Caco-2 (cell line): Measurements from ENCODE around the gene ARFIP1. TPM values are rescaled to one million over a fixed set of nuclear protein-coding genes. Genes with fewer than 3 reads are reported as not detected.

ENCODE experiments used
- BruUV-seq: library from RNA; stranded (reverse); fragments of 400-500 nt; replicated peaks from 2 replicates; lab custom pipeline; 2021; lab: Mats Ljungman, UMichigan
- CTCF ChIA-PET: fragments of 300-600 bp; sonication (Branson Sonifier 250); formaldehyde crosslinking; loops from one replicate; lab custom pipeline; 2022; ENCODE audit warnings: antibody characterized with exemption; lab: Charles Lee
- POLR2A ChIA-PET: fragments of 300-600 bp; sonication (Branson Sonifier 250); formaldehyde crosslinking; loops from one replicate; lab custom pipeline; 2022; ENCODE audit warnings: antibody characterized with exemption; lab: Charles Lee
- DNase-seq, 2 experiments: peaks; one replicate each; pipeline versions ENCODE4 v3.0.0 to v3.0.0-alpha.2; 2020 to 2022
- H3K27me3 ChIP-seq: replicated peaks from 2 replicates; pipeline ENCODE4 v1.6.0; 2011; ENCODE audit warnings: low read length; ENCODE audit not compliant: control insufficient read depth, insufficient read depth
- H3K36me3 ChIP-seq: 2 replicates; pipeline ENCODE4 v1.5.1; 2011; ENCODE audit warnings: low read length; ENCODE audit not compliant: control insufficient read depth, insufficient read depth
- H3K4me1 ChIP-seq: fragments of 250-450 bp; sonication (Bioruptor Pico); 2 replicates; pipeline ENCODE4 v1.5.1; 2020; ENCODE audit warnings: mild to moderate bottlenecking
- H3K4me3 ChIP-seq: 2 replicates; pipeline ENCODE4 v1.5.1; 2011; ENCODE audit warnings: low read depth, mild to moderate bottlenecking, control low read depth, low read length
- H3K9me3 ChIP-seq: fragments of 250-450 bp; sonication (Bioruptor Pico); 2 replicates; pipeline ENCODE4 v1.5.1; 2020; ENCODE audit warnings: mild to moderate bottlenecking, moderate library complexity
- H3K27ac Mint-ChIP-seq: one replicate; pipeline ENCODE4 v1.8.0; 2022; ENCODE audit warnings: mixed read lengths; ENCODE audit not compliant: unreplicated experiment
- H3K27me3 Mint-ChIP-seq: one replicate; pipeline ENCODE4 v1.8.0; 2022; ENCODE audit warnings: mixed read lengths; ENCODE audit not compliant: insufficient read depth, unreplicated experiment
- H3K36me3 Mint-ChIP-seq: one replicate; pipeline ENCODE4 v1.8.0; 2022; ENCODE audit warnings: mild to moderate bottlenecking, mixed read lengths; ENCODE audit not compliant: insufficient read depth, unreplicated experiment
- H3K4me1 Mint-ChIP-seq: one replicate; pipeline ENCODE4 v1.8.0; 2022; ENCODE audit warnings: low read depth, mixed read lengths; ENCODE audit not compliant: unreplicated experiment
- H3K4me3 Mint-ChIP-seq: one replicate; pipeline ENCODE4 v1.8.0; 2022; ENCODE audit warnings: mild to moderate bottlenecking, moderate library complexity, mixed read lengths; ENCODE audit not compliant: unreplicated experiment
- H3K9me3 Mint-ChIP-seq: one replicate; pipeline ENCODE4 v1.8.0; 2022; ENCODE audit warnings: mixed read lengths; ENCODE audit not compliant: unreplicated experiment
- intact Hi-C: fragments of 100-400 bp; cut with micrococcal nuclease; formaldehyde crosslinking; loops from one replicate; pipeline ENCODE4 v1.10.0; 2022; ENCODE audit not compliant: unreplicated experiment
- total RNA-seq: library from RNA; stranded (reverse); gene quantifications from 2 replicates; pipeline ENCODE4 v1.2.3, GENCODE V29; 2022
- TF ChIP-seq, protein P1 (sequence below), 2 experiments: fragments of 200-600 bp in 1 of 2; IDR thresholded peaks; 1 replicate in 1 of 2; 2 replicates in 1 of 2; pipeline versions ENCODE4 v1.5.1 to v1.8.0; 2011 to 2022; ENCODE audit warnings: antibody characterized with exemption in 1 of 2, control low read depth in 1 of 2, inconsistent platforms in 1 of 2, low read depth in 1 of 2, low read length in 1 of 2, mild to moderate bottlenecking in 1 of 2, moderate library complexity in 1 of 2; ENCODE audit not compliant: insufficient read depth in 1 of 2, severe bottlenecking in 1 of 2, unreplicated experiment in 1 of 2

The ARFIP1 gene
- total RNA-seq, 1 experiment from 2014 or later, result 31.9 TPM

DNA sequence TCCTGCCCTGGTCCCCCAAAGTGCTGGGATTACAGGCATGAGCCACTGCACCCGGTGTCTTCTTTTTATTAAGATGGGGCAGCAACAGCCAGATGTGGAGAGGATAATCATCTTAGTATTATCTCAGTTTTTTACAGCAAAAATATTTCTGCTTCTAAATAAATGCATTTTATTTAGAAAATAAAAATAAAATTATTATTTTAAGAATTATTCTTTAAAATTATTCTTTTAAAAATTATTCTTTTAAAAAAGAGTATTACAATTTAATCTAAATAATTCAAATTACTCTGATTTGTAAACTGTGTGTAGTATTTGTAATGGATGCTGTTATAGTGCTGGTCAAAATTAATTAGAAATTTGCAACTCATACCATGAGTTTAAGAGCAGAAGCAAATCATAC lies 67.6 kb downstream of the ARFIP1 start:
- H3K4me1 Mint-ChIP-seq, result no peaks in the 10 kb centered on the region
- TF ChIP-seq, protein P1, sequence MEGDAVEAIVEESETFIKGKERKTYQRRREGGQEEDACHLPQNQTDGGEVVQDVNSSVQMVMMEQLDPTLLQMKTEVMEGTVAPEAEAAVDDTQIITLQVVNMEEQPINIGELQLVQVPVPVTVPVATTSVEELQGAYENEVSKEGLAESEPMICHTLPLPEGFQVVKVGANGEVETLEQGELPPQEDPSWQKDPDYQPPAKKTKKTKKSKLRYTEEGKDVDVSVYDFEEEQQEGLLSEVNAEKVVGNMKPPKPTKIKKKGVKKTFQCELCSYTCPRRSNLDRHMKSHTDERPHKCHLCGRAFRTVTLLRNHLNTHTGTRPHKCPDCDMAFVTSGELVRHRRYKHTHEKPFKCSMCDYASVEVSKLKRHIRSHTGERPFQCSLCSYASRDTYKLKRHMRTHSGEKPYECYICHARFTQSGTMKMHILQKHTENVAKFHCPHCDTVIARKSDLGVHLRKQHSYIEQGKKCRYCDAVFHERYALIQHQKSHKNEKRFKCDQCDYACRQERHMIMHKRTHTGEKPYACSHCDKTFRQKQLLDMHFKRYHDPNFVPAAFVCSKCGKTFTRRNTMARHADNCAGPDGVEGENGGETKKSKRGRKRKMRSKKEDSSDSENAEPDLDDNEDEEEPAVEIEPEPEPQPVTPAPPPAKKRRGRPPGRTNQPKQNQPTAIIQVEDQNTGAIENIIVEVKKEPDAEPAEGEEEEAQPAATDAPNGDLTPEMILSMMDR (IDR thresholded peaks at IDR 0.05; ENCODE audit: insufficient read depth in 1 of 2, low read depth in 1 of 2, low read length in 1 of 2, severe bottlenecking in 1 of 2, unreplicated experiment in 1 of 2), result no peak
- Histone ChIP-seq H3K4me3 (no peak overlapping the region), H3K36me3 (no peaks in the 10 kb centered on the region), H3K9me3 (0 out of 2 replicates have a peak, but pooled peaks cover 7% of the 10 kb centered on the region), H3K27me3 (no peaks in the 10 kb centered on the region), H3K4me1 (peaks cover 8% of the 10 kb centered on the region)
- intact Hi-C loops, result no loop called here
- peaks cover 8% of the 10 kb centered on the region for H3K9me3 Mint-ChIP-seq
- no peak overlapping the region for H3K4me3 Mint-ChIP-seq
- H3K36me3 Mint-ChIP-seq, result no peaks in the 10 kb centered on the region
- CTCF ChIA-PET, result interaction anchor here (0.9 to 1.1 kb wide), 3 partner anchors 236 to 280 kb away, joined by 3 to 4 read pairs (median 4); no protein-coding TSS in a partner anchor
- POLR2A ChIA-PET, result no interaction called here
- no TSS peak for BruUV-seq
- no peak for DNase-seq
- H3K27ac Mint-ChIP-seq, result no peak overlapping the region
- no peaks in the 10 kb centered on the region for H3K27me3 Mint-ChIP-seq

DNA sequence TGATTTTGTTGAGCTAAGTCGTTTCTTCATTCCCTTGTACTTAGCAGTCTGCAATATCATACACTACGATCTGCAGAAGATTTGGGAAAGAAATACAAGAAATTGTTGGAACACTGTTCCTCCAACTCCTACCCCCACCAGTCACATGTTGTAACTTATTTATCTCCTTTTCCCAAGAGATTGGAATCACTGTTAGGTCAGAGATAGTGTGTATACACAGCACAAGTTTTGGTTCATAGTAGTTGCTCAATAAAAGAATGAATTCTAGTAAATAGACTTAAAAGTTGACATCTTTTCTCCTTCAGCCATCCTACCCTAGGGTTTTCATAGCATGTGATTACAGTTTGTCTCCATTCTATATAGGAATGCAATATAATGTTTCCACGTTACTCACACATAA lies 68.8 kb downstream of the ARFIP1 start:
- Mint-ChIP-seq H3K9me3 (peaks cover 9% of the 10 kb centered on the region), H3K27me3 (no peaks in the 10 kb centered on the region), H3K4me1 (no peaks in the 10 kb centered on the region), H3K27ac (no peak overlapping the region), H3K4me3 (no peak overlapping the region), H3K36me3 (no peaks in the 10 kb centered on the region)
- DNase-seq, result no peak
- Histone ChIP-seq H3K4me3 (no peak overlapping the region), H3K9me3 (0 out of 2 replicates have a peak, but pooled peaks cover 16% of the 10 kb centered on the region), H3K4me1 (peaks cover 5% of the 10 kb centered on the region), H3K36me3 (no peaks in the 10 kb centered on the region), H3K27me3 (no peaks in the 10 kb centered on the region)
- BruUV-seq, result no TSS peak
- ChIA-PET CTCF (interaction anchor here (0.7 to 0.9 kb wide), 2 partner anchors 235 kb away, joined by 3 read pairs; no protein-coding TSS in a partner anchor), POLR2A (no interaction called here)
- intact Hi-C loops, result no loop called here
- TF ChIP-seq, protein P1 (IDR thresholded peaks at IDR 0.05; ENCODE audit: insufficient read depth in 1 of 2, low read depth in 1 of 2, low read length in 1 of 2, severe bottlenecking in 1 of 2, unreplicated experiment in 1 of 2), result no peak

DNA sequence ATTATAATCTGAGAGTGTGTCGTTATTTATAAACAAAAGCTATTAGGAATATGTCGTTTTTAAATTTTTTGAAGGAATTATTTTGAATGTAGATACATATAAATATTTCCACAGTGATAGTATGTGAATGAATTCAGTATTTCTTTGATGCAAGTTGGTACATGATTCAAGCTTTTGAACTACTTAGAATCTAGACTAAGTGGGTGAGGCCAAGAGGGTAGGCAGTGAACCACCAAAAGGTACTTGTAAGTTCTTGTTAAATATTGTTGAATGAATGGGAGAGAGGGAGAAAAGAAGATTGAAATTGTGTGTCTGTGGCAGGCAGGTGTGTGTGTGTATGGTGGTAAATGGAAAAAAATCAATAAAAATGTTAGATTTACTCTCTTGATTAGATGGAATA lies 69.6 kb downstream of the ARFIP1 start:
- Mint-ChIP-seq H3K9me3 (peaks cover 18% of the 10 kb centered on the region), H3K36me3 (peaks cover 2% of the 10 kb centered on the region), H3K27me3 (no peaks in the 10 kb centered on the region), H3K27ac (no peak overlapping the region), H3K4me1 (no peaks in the 10 kb centered on the region), H3K4me3 (no peak overlapping the region)
- BruUV-seq, result no TSS peak
- intact Hi-C loops, result no loop called here
- POLR2A ChIA-PET, result no interaction called here
- no peak for DNase-seq
- Histone ChIP-seq H3K27me3 (no peaks in the 10 kb centered on the region), H3K4me1 (no peaks in the 10 kb centered on the region), H3K9me3 (0 out of 2 replicates have a peak, but pooled peaks cover 18% of the 10 kb centered on the region), H3K4me3 (no peak overlapping the region), H3K36me3 (no peaks in the 10 kb centered on the region)
- TF ChIP-seq, protein P1 (IDR thresholded peaks at IDR 0.05; ENCODE audit: insufficient read depth in 1 of 2, low read depth in 1 of 2, low read length in 1 of 2, severe bottlenecking in 1 of 2, unreplicated experiment in 1 of 2), result no peak
- CTCF ChIA-PET, result interaction anchor here (0.7 kb wide), 1 partner anchor 234 kb away, joined by 3 read pairs; no protein-coding TSS in a partner anchor
